Activated T-cell treated with anti-CD3 and anti-CD28 coated beads, Interleukin-2, amount 50 U/mL, for 1 hour (primary cell): ENCODE measurements around the gene GPBP1.
"Not testable (repeated sequence)": the region's sequence is repeated elsewhere in the genome, so short reads cannot be mapped to it uniquely, and the experiment has no call there.

Experiments
- DNase-seq: peaks from one replicate; pipeline ENCODE4 v3.0.0-alpha.2; 2020

GPBP1 gene

GRCh38 chr5:57177479-57178156 is 3.8 kb downstream of the GPBP1 start:
- DNase-seq = no peak

- DNase-seq = not testable (repeated sequence)
Measured at GRCh38 chr5:57178238-57178637, 4.4 kb downstream of the GPBP1 start.

GRCh38 chr5:57179262-57180200 is 5.7 kb downstream of the GPBP1 start:
- DNase-seq = no peak

- no peak for DNase-seq
Measured at GRCh38 chr5:57181154-57181553, 7.3 kb downstream of the GPBP1 start.

- DNase-seq = no peak
Measured at GRCh38 chr5:57184322-57184721, 10.5 kb downstream of the GPBP1 start.

GRCh38 chr5:57185313-57185712 is 11.5 kb downstream of the GPBP1 start:
- no peak for DNase-seq

- no peak for DNase-seq
Measured at GRCh38 chr5:57186194-57186593, 12.3 kb downstream of the GPBP1 start.

- DNase-seq = not testable (repeated sequence)
Measured at GRCh38 chr5:57187977-57188376, 14.1 kb downstream of the GPBP1 start.

GRCh38 chr5:57189515-57189914 is 15.7 kb downstream of the GPBP1 start:
- no peak for DNase-seq

GRCh38 chr5:57190593-57190992 is 16.7 kb downstream of the GPBP1 start:
- DNase-seq = no peak

- no peak for DNase-seq
Measured at GRCh38 chr5:57191163-57191562, 17.3 kb downstream of the GPBP1 start.

GRCh38 chr5:57191986-57192385 is 18.1 kb downstream of the GPBP1 start:
- no peak for DNase-seq

- not testable (repeated sequence) for DNase-seq
Measured at GRCh38 chr5:57192832-57193231, 19.0 kb downstream of the GPBP1 start.

GRCh38 chr5:57193757-57194413 is 20.0 kb downstream of the GPBP1 start:
- DNase-seq = no peak

- no peak for DNase-seq
Measured at GRCh38 chr5:57194653-57195052, 20.8 kb downstream of the GPBP1 start.

- no peak for DNase-seq
Measured at GRCh38 chr5:57195060-57195459, 21.2 kb downstream of the GPBP1 start.

- no peak for DNase-seq
Measured at GRCh38 chr5:57199866-57200265, 26.0 kb downstream of the GPBP1 start.

- no peak for DNase-seq
Measured at GRCh38 chr5:57202811-57203210, 29.0 kb downstream of the GPBP1 start.

- no peak for DNase-seq
Measured at GRCh38 chr5:57207007-57207653, 33.3 kb downstream of the GPBP1 start.

- no peak for DNase-seq
Measured at GRCh38 chr5:57207681-57208080, 33.8 kb downstream of the GPBP1 start.

- DNase-seq = no peak
Measured at GRCh38 chr5:57209316-57210040, 35.6 kb downstream of the GPBP1 start.

- DNase-seq = no peak
Measured at GRCh38 chr5:57210633-57211032, 36.8 kb downstream of the GPBP1 start.
